ENCODE data around the gene PLEKHH2. TPM values are rescaled to one million over a fixed set of nuclear protein-coding genes. Genes with fewer than 3 reads are reported as not detected.

Gene PLEKHH2
- total and polyA plus RNA-seq, 8 donors = 1.6 to 5.3 (median 3.3) TPM

DNA sequence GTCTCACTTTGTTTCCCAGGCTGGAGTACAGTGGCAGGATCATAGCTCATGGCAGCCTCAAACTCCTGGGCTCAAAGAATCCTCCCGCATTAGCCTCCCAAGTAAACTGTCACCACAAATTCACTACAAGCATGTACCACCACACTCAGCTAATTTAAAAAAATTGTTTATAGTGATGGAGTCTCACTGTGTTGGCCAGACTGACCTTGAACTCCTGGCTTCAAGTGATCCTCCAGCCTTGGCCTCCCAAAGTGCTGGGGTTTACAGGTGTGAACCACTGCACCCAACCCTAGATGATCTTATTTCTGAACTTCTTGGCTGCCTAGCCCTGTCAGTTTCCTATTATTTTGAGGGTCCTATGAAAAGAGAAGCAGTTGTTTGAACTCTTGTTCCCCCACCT is 151.6 kb downstream of the PLEKHH2 start:
- no peaks in the 10 kb centered on the region for H3K4me1 ChIP-seq
- no peak for DNase-seq
- no peaks in the 10 kb centered on the region for H3K9me3 ChIP-seq
- no peak for ATAC-seq
- no peaks in the 10 kb centered on the region for H3K27me3 ChIP-seq
- FAIRE-seq = no peak
- WGBS, 2 donors = 93 to 97% methylated on average over 1 of the region's 1 CpG
- no peak overlapping the region for H3K27ac ChIP-seq
- TF ChIP-seq, protein P1, sequence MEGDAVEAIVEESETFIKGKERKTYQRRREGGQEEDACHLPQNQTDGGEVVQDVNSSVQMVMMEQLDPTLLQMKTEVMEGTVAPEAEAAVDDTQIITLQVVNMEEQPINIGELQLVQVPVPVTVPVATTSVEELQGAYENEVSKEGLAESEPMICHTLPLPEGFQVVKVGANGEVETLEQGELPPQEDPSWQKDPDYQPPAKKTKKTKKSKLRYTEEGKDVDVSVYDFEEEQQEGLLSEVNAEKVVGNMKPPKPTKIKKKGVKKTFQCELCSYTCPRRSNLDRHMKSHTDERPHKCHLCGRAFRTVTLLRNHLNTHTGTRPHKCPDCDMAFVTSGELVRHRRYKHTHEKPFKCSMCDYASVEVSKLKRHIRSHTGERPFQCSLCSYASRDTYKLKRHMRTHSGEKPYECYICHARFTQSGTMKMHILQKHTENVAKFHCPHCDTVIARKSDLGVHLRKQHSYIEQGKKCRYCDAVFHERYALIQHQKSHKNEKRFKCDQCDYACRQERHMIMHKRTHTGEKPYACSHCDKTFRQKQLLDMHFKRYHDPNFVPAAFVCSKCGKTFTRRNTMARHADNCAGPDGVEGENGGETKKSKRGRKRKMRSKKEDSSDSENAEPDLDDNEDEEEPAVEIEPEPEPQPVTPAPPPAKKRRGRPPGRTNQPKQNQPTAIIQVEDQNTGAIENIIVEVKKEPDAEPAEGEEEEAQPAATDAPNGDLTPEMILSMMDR (IDR thresholded peaks at IDR 0.05) = no peak
- intact Hi-C loops (cut with DNase I) = no loop called here
- no peak overlapping the region for H3K4me3 ChIP-seq
- H3K36me3 ChIP-seq = no peaks in the 10 kb centered on the region

DNA sequence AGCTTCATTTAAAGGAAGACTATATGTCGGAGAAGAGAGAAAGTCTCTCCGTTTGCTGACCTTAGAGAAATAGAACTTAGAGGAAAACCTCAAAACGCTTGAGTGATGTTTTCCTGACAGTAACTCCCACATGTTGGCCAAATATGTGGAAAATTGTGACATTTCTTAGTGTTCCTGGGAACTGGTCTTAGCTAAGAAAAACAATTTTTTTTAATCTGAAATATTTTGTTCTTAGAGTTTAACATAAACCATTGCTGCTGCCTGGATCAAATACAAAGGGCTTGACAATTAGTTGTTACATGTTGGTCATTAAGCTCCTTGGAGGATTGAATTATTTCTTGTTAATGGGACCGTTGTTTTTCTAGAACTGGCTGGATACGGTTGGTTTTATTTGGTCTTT is 153.1 kb downstream of the PLEKHH2 start:
- Histone ChIP-seq H3K9me3 (no peaks in the 10 kb centered on the region), H3K27me3 (no peaks in the 10 kb centered on the region), H3K27ac (no peak overlapping the region), H3K4me3 (no peak overlapping the region), H3K36me3 (no peaks in the 10 kb centered on the region), H3K4me1 (no peaks in the 10 kb centered on the region)
- TF ChIP-seq, protein P1 (IDR thresholded peaks at IDR 0.05) = no peak
- intact Hi-C loops (cut with DNase I) = no loop called here
- ATAC-seq (peak in 2 of 4 donors; percentile 11 to 18), DNase-seq (no peak), FAIRE-seq (no peak)
- 85 to 86% methylated on average over 5 of the region's 5 CpGs for WGBS, 2 donors

DNA sequence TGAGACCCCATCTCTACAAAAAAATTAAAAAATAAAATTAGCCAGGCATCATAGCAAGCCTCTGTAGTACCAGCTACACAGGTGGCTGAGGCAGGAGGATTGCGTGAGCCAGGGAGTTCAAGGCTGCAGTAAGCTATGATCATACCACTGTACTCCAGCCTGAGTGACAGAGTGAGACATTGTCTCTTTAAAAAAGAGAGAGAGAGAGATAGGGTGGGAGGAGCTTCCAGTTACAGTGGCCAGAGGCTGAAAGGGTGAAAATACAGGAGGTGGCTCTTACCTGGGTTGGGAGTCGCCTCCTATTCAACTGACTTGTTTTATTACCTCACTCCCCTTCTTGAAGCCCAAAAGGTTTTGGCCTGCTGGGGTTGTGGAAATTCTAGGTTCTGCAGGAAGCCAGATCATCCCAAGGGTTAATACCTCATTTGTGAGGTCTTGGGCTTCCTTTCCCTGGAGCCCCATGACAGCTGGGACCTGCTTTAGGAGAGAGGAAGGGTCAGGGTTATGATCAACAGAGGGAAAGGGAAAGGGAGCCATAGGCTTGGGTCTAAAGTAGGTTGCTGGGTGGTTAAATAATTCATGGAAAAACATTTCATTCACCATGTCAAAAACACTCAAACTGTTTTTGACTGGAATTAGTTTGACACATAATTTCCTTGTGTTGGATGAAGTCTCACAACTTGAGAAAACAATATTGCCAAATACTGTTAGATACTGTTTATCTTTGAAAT is 154.1 kb downstream of the PLEKHH2 start:
- no peaks in the 10 kb centered on the region for H3K27me3 ChIP-seq
- H3K27ac ChIP-seq = no peak overlapping the region
- 95% methylated on average over 2 of the region's 2 CpGs for WGBS, 2 donors
- H3K4me3 ChIP-seq = no peak overlapping the region
- no peaks in the 10 kb centered on the region for H3K36me3 ChIP-seq
- DNase-seq (no peak), ATAC-seq (no peak), FAIRE-seq (no peak)
- TF ChIP-seq, protein P1 (IDR thresholded peaks at IDR 0.05) = no peak
- no peaks in the 10 kb centered on the region for H3K9me3 ChIP-seq
- intact Hi-C loops (cut with DNase I) = no loop called here
- H3K4me1 ChIP-seq = no peaks in the 10 kb centered on the region

DNA sequence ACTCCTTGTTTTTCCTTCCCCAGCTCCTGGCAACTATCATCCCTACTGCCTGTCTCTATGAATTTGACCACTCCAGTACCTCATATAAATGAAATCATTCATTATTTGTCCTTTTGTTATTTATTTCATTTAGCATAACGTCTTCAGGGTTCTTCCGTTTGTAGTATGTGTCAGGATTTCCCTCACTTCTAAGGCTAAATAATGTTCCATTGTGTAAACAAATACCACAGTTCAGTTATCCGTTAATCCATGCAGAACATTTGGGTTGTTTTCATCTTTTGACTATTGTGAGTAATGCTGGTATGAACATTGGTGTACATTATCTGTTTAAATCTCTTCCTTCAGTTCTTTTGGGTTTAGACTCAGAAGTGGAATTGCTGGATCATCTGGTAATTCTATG is 155.6 kb downstream of the PLEKHH2 start:
- no peak for FAIRE-seq
- no peak overlapping the region for H3K4me3 ChIP-seq
- no peaks in the 10 kb centered on the region for H3K4me1 ChIP-seq
- H3K27ac ChIP-seq = no peak overlapping the region
- H3K27me3 ChIP-seq = no peaks in the 10 kb centered on the region
- intact Hi-C loops (cut with DNase I) = no loop called here
- no peak for DNase-seq
- H3K9me3 ChIP-seq = no peaks in the 10 kb centered on the region
- TF ChIP-seq, protein P1 (IDR thresholded peaks at IDR 0.05) = no peak
- ATAC-seq = no peak
- 75 to 80% methylated on average over 3 of the region's 3 CpGs for WGBS, 2 donors
- no peaks in the 10 kb centered on the region for H3K36me3 ChIP-seq

DNA sequence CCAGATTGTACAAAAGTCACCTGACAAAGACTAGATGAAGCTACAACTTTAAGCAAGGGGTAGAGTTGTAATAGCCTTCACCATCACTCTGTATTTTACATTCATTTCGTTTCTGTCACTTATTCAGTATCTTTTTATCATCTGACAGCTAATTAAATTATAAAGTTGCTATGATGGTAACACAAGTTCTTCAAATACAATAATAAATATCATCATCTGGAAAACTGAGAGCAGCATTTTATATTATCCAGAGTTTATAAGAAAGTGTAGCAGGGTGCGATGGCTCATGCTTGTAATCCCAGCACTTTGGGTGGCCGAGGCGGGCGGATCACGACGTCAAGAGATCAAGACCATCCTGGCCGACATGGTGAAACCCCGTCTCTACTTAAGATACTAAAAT is 157.9 kb downstream of the PLEKHH2 start:
- H3K4me3 ChIP-seq = no peak overlapping the region
- intact Hi-C loops (cut with DNase I) = no loop called here
- H3K4me1 ChIP-seq = no peaks in the 10 kb centered on the region
- DNase-seq = no peak
- TF ChIP-seq, protein P1 (IDR thresholded peaks at IDR 0.05) = no peak
- no peak for ATAC-seq
- 91 to 96% methylated on average over 9 of the region's 9 CpGs for WGBS, 2 donors
- no peaks in the 10 kb centered on the region for H3K36me3 ChIP-seq
- H3K27ac ChIP-seq = no peak overlapping the region
- H3K27me3 ChIP-seq = no peaks in the 10 kb centered on the region
- FAIRE-seq = no peak
- H3K9me3 ChIP-seq = no peaks in the 10 kb centered on the region
